OCI-LY1 (cell line): ENCODE results near the gene NARF.
"Not testable (repeated sequence)": the region's sequence is repeated elsewhere in the genome, so short reads cannot be mapped to it uniquely, and the experiment has no call there.

ENCODE experiments used
- CTCF ChIP-seq: fragments of 200-600 bp; sonication (generic), shearing (Covaris generic); IDR thresholded peaks from 2 replicates; pipeline ENCODE4 v1.5.1; 2017; ENCODE audit warnings: mild to moderate bottlenecking, antibody characterized with exemption, low read length, moderate library complexity, mixed read lengths
- EZH2 ChIP-seq: fragments of 200-600 bp; sonication (generic), shearing (Covaris generic); IDR thresholded peaks from 2 replicates; pipeline ENCODE4 v1.8.0; 2017; ENCODE audit warnings: borderline replicate concordance, mixed run types, mild to moderate bottlenecking, antibody characterized with exemption, low read length, moderate library complexity, mixed read lengths

GRCh38 chr17:82513864-82514263 lies 55.3 kb downstream of the NARF start:
- not testable (repeated sequence) for TF ChIP-seq CTCF, EZH2
